PFSK-1 (cell line): ENCODE measurements around the gene SINHCAF.

Experiments
- POLR2AphosphoS5 ChIP-seq: IDR thresholded peaks from 2 replicates; pipeline ENCODE4 v1.6.1; 2012; ENCODE audit warnings: low read depth, mild to moderate bottlenecking, control low read depth, low read length, moderate library complexity
- REST ChIP-seq, 2 experiments: IDR thresholded peaks; 2 replicates each; pipeline versions ENCODE4 v1.6.1 to v1.8.0; 2011 to 2012; ENCODE audit warnings: low read depth in 2 of 2, low read length in 2 of 2, control low read depth in 1 of 2, inconsistent platforms in 1 of 2, mild to moderate bottlenecking in 1 of 2, moderate library complexity in 1 of 2; ENCODE audit not compliant: insufficient read depth in 1 of 2

GRCh38 chr12:31301311-31301710, 24.6 kb downstream of the SINHCAF start:
- no peak for TF ChIP-seq POLR2AphosphoS5
- TF ChIP-seq REST (IDR thresholded peaks at IDR 0.05; ENCODE audit: insufficient read depth in 1 of 2, low read depth in 2 of 2, low read length in 2 of 2), result no peak
